ES-I3 (cell line): ENCODE results near the gene HIVEP1.
"Not testable (repeated sequence)": the region's sequence is repeated elsewhere in the genome, so short reads cannot be mapped to it uniquely, and the experiment has no call there.

ENCODE experiments used
- H3K36me3 ChIP-seq: 2 replicates; pipeline ENCODE4 v1.6.1; 2013; ENCODE audit warnings: mild to moderate bottlenecking, low read length, control low read depth, moderate library complexity; ENCODE audit not compliant: insufficient read depth
- H3K4me1 ChIP-seq: 2 replicates; pipeline ENCODE4 v1.6.1; 2013; ENCODE audit warnings: mild to moderate bottlenecking, control low read depth, low read length; ENCODE audit not compliant: insufficient read depth
- H3K9ac ChIP-seq: 2 replicates; pipeline ENCODE4 v1.6.1; 2013; ENCODE audit warnings: low read depth, mild to moderate bottlenecking, low read length, moderate library complexity
- H3K9me3 ChIP-seq: 2 replicates; pipeline ENCODE4 v1.6.1; 2013; ENCODE audit warnings: mild to moderate bottlenecking, low read length, moderate library complexity; ENCODE audit not compliant: control insufficient read depth, insufficient read depth

The HIVEP1 gene

GRCh38 chr6:12173661-12174060 is 161.5 kb downstream of the HIVEP1 start:
- H3K9ac ChIP-seq: no peak overlapping the region
- no peaks in the 10 kb centered on the region for H3K36me3 ChIP-seq
- H3K9me3 ChIP-seq: no peaks in the 10 kb centered on the region
- H3K4me1 ChIP-seq: peaks cover 13% of the 10 kb centered on the region

GRCh38 chr6:12174878-12175277 is 162.8 kb downstream of the HIVEP1 start:
- H3K9ac ChIP-seq: no peak overlapping the region
- H3K9me3 ChIP-seq: no peaks in the 10 kb centered on the region
- H3K4me1 ChIP-seq: peaks cover 13% of the 10 kb centered on the region
- no peaks in the 10 kb centered on the region for H3K36me3 ChIP-seq

GRCh38 chr6:12175626-12176025 is 163.5 kb downstream of the HIVEP1 start:
- H3K9ac ChIP-seq: no peak overlapping the region
- no peaks in the 10 kb centered on the region for H3K36me3 ChIP-seq
- H3K9me3 ChIP-seq: no peaks in the 10 kb centered on the region
- H3K4me1 ChIP-seq: peaks cover 13% of the 10 kb centered on the region

GRCh38 chr6:12176782-12177181 is 164.7 kb downstream of the HIVEP1 start:
- not testable (repeated sequence) for H3K36me3 ChIP-seq, H3K4me1 ChIP-seq, H3K9ac ChIP-seq, H3K9me3 ChIP-seq

GRCh38 chr6:12178521-12178920 is 166.4 kb downstream of the HIVEP1 start:
- Histone ChIP-seq H3K9ac (no peak overlapping the region), H3K36me3 (no peaks in the 10 kb centered on the region), H3K4me1 (peaks cover 5% of the 10 kb centered on the region; the same call in 1 of the 2 replicates), H3K9me3 (no peaks in the 10 kb centered on the region)

GRCh38 chr6:12181481-12181880 is 169.4 kb downstream of the HIVEP1 start:
- Histone ChIP-seq H3K9ac (no peak overlapping the region), H3K4me1 (no peaks in the 10 kb centered on the region), H3K36me3 (no peaks in the 10 kb centered on the region), H3K9me3 (no peaks in the 10 kb centered on the region)

GRCh38 chr6:12182676-12183075 is 170.6 kb downstream of the HIVEP1 start:
- Histone ChIP-seq H3K9ac (no peak overlapping the region), H3K4me1 (no peaks in the 10 kb centered on the region), H3K36me3 (no peaks in the 10 kb centered on the region), H3K9me3 (no peaks in the 10 kb centered on the region)

- H3K9me3 ChIP-seq: no peaks in the 10 kb centered on the region
- H3K4me1 ChIP-seq: no peaks in the 10 kb centered on the region
- H3K36me3 ChIP-seq: no peaks in the 10 kb centered on the region
- no peak overlapping the region for H3K9ac ChIP-seq
Observed at GRCh38 chr6:12185081-12185673, 173.1 kb downstream of the HIVEP1 start.

GRCh38 chr6:12186528-12186927 is 174.4 kb downstream of the HIVEP1 start:
- no peaks in the 10 kb centered on the region for H3K4me1 ChIP-seq
- H3K9ac ChIP-seq: no peak overlapping the region
- H3K36me3 ChIP-seq: no peaks in the 10 kb centered on the region
- no peaks in the 10 kb centered on the region for H3K9me3 ChIP-seq

- H3K36me3 ChIP-seq: no peaks in the 10 kb centered on the region
- no peaks in the 10 kb centered on the region for H3K9me3 ChIP-seq
- no peak overlapping the region for H3K9ac ChIP-seq
- H3K4me1 ChIP-seq: no peaks in the 10 kb centered on the region
Observed at GRCh38 chr6:12189150-12189549, 177.0 kb downstream of the HIVEP1 start.

GRCh38 chr6:12189661-12190060 is 177.5 kb downstream of the HIVEP1 start:
- Histone ChIP-seq H3K4me1 (no peaks in the 10 kb centered on the region), H3K9ac (no peak overlapping the region), H3K9me3 (no peaks in the 10 kb centered on the region), H3K36me3 (no peaks in the 10 kb centered on the region)

- no peaks in the 10 kb centered on the region for H3K36me3 ChIP-seq
- H3K9ac ChIP-seq: no peak overlapping the region
- H3K4me1 ChIP-seq: no peaks in the 10 kb centered on the region
- no peaks in the 10 kb centered on the region for H3K9me3 ChIP-seq
Observed at GRCh38 chr6:12190252-12190651, 178.1 kb downstream of the HIVEP1 start.

GRCh38 chr6:12196326-12196936 is 184.3 kb downstream of the HIVEP1 start:
- Histone ChIP-seq H3K36me3 (no peaks in the 10 kb centered on the region; the same call in 1 of the 2 replicates), H3K4me1 (no peaks in the 10 kb centered on the region), H3K9ac (no peak overlapping the region), H3K9me3 (no peaks in the 10 kb centered on the region)

- no peaks in the 10 kb centered on the region for H3K9me3 ChIP-seq
- H3K9ac ChIP-seq: no peak overlapping the region
- peaks cover 11% of the 10 kb centered on the region for H3K4me1 ChIP-seq
- H3K36me3 ChIP-seq: no peaks in the 10 kb centered on the region; the same call in 1 of the 2 replicates
Observed at GRCh38 chr6:12198851-12199250, 186.7 kb downstream of the HIVEP1 start.

- H3K36me3 ChIP-seq: no peaks in the 10 kb centered on the region; the same call in 1 of the 2 replicates
- peaks cover 11% of the 10 kb centered on the region for H3K4me1 ChIP-seq
- no peaks in the 10 kb centered on the region for H3K9me3 ChIP-seq
- H3K9ac ChIP-seq: no peak overlapping the region
Observed at GRCh38 chr6:12200015-12200564, 188.0 kb downstream of the HIVEP1 start.
